Heart left ventricle (tissue), 13 donors: ENCODE data around the gene PLA2G12A.

Experiments used
- POLR2A ChIP-seq, 2 donors: fragments of 450-650 bp; IDR thresholded peaks; one replicate each; pipeline ENCODE4 v1.6.1; 2017; ENCODE audit warnings: antibody characterized with exemption in 2 of 2, mild to moderate bottlenecking in 2 of 2, moderate library complexity in 2 of 2
- TF ChIP-seq, protein P1 (sequence below), 12 donors: fragments of 200-600 bp; sonication (generic) in 4 of 12; IDR thresholded peaks; one replicate each; pipeline versions ENCODE4 v1.5.0 to v1.8.0; 2018 to 2022; ENCODE audit warnings: antibody characterized with exemption in 12 of 12, mild to moderate bottlenecking in 5 of 12
- donor health status: ischemic (EF 13 %, LVEDD 7.1; RV severe dilation, severe dysfunction).
- donor health status: DM: no; HTN: yes; CAD: no.
- donor health status: DM: no; HTN: no; CAD: no.
- donor health status: ischemic (EF 25% LVEDD 6.9; RV normal size, moderate dysfunction).
- donor health status: ischemic (EF 25% LVEDD 5.7; RV mildly dilated, moderate dysfunction).
- donor health status: ischemic (EF 35%, LVEDD 5.7; RV mildly dilated, moderate dysfunction).
- donor health status: nonischemic (EF 11% LVEDD 7.7; RV severe dilation, severe dysfunction).
- donor health status: DM: yes; HTN: yes; CAD: no.
- donor health status: PGD.
- donor health status: ischemic (EF 29% LVEDD 5.4; RV normal size, mild dysfunction).
- donor health status: nonischemic (EF 23%, LVEDD 6.1; RV moderate dilation, normal function).

DNA sequence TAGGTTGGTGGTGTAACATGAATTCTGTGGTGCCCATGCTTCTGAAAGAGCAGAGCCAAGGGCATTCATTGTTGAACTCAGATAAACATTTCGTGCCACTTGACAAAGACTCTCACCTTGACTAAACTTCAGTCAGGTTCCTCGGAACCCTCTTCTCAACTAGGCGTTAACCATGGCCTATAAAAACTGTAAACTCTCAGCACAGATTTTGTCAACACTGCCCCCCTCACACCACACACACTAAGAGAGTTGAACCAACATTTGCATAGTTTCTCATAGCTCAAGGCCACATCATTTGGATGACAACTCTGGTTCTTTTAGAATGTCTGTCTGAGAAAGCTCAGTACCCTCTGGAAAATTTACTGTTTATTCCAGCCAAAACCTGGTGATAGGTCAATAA is 54.7 kb downstream of the PLA2G12A start:
- TF ChIP-seq, protein P1, sequence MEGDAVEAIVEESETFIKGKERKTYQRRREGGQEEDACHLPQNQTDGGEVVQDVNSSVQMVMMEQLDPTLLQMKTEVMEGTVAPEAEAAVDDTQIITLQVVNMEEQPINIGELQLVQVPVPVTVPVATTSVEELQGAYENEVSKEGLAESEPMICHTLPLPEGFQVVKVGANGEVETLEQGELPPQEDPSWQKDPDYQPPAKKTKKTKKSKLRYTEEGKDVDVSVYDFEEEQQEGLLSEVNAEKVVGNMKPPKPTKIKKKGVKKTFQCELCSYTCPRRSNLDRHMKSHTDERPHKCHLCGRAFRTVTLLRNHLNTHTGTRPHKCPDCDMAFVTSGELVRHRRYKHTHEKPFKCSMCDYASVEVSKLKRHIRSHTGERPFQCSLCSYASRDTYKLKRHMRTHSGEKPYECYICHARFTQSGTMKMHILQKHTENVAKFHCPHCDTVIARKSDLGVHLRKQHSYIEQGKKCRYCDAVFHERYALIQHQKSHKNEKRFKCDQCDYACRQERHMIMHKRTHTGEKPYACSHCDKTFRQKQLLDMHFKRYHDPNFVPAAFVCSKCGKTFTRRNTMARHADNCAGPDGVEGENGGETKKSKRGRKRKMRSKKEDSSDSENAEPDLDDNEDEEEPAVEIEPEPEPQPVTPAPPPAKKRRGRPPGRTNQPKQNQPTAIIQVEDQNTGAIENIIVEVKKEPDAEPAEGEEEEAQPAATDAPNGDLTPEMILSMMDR (IDR thresholded peaks at IDR 0.05), result no peak
- TF ChIP-seq POLR2A (IDR thresholded peaks at IDR 0.05), result no peak
